ENCODE measurements around the gene VCL.

DNA sequence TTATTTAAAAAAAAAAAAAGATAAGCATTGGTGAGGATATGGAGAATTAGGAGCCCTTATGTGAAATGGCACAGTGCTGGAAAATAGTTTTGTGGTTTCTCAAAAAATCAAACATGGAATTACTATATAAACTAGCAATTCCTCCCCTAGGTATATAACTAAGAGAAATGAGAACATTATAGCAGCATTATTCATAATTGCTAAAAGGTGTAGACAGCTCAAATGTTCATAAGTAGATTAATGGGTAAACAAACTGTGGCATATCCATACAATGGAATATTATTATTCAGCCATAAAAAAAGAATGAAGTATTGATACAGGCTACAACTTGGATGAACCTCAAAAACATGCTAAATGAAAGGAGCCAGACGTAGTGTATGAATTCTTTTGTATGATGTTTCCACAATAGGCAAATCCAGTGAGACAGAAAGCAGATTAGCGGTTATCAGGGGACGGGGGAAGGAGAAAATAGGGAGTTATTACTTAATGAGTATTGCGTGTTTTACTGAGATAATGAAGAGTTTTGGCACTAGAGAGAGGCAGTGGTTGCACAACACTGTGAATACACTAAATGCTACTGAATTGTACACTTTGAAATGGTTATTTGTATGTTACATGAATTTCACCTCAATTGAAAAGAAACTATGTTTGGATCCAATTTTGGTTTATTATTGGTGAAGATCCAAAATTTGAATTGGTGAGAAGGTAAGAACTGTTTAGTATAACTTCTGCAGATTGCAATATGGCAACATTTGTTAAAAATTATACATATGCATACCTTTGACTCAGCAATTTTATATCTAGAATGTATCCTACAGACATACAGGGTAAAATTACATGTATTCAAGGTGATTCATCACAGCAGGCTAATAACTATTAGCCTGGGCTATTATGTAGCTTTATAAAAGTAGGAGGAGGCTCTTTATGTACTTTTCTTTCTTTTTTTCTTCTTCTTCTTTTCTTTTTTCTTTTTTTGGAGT is 69.7 kb downstream of the VCL start:
- TF ChIP-seq, protein P1, sequence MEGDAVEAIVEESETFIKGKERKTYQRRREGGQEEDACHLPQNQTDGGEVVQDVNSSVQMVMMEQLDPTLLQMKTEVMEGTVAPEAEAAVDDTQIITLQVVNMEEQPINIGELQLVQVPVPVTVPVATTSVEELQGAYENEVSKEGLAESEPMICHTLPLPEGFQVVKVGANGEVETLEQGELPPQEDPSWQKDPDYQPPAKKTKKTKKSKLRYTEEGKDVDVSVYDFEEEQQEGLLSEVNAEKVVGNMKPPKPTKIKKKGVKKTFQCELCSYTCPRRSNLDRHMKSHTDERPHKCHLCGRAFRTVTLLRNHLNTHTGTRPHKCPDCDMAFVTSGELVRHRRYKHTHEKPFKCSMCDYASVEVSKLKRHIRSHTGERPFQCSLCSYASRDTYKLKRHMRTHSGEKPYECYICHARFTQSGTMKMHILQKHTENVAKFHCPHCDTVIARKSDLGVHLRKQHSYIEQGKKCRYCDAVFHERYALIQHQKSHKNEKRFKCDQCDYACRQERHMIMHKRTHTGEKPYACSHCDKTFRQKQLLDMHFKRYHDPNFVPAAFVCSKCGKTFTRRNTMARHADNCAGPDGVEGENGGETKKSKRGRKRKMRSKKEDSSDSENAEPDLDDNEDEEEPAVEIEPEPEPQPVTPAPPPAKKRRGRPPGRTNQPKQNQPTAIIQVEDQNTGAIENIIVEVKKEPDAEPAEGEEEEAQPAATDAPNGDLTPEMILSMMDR (IDR thresholded peaks at IDR 0.05): no peak
- TF ChIP-seq POLR2A (IDR thresholded peaks at IDR 0.05) (no peak), POLR2AphosphoS5 (IDR thresholded peaks at IDR 0.05) (no peak), EP300 (IDR thresholded peaks at IDR 0.05) (no peak)

Data from suprapubic skin (tissue), 4 donors.